ENCODE data around the gene ELL2.
"Not testable (repeated sequence)": the region's sequence is repeated elsewhere in the genome, so short reads cannot be mapped to it uniquely, and the experiment has no call there.

ELL2 gene

DNA sequence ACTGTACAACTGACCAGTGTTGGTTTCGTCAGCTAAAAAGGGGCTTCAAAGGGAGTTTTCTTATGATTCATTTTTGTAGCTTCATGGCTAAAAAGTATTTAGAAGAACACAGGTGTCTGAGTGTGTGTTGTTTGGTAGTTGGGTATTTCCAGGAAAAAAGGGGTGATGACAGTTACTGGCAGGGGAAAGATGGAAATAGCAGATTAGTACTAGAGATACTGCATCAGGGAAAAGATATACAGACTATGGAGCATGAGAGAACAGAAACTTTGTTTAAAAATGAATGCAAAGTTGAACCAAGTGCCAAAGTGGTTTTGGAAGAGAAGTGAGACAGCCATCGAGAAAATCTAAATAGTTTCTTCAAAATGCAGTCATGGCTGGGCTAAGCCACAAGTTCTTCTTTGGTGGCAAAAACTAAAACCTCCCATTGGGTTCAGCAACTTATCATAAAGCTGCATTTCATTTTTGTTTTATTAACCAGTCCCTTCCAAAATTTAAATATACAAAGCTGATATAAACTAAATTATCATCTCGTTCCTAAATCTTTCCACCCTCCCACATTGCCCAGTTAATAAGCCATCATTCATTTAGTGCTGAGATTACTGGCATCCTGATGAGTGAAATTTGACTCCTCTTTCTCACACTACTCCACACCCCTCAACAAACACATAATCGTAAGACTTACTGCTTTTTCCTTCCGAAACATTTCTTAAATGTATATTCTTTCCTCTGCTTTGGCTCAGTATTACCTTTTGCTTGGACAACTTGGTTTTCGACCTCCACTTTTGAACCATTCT, 33.5 kb downstream of the ELL2 start:
- no peak overlapping the region for H3K4me3 ChIP-seq (ENCODE audit: low read depth, low read length)
- TF ChIP-seq, protein P1, sequence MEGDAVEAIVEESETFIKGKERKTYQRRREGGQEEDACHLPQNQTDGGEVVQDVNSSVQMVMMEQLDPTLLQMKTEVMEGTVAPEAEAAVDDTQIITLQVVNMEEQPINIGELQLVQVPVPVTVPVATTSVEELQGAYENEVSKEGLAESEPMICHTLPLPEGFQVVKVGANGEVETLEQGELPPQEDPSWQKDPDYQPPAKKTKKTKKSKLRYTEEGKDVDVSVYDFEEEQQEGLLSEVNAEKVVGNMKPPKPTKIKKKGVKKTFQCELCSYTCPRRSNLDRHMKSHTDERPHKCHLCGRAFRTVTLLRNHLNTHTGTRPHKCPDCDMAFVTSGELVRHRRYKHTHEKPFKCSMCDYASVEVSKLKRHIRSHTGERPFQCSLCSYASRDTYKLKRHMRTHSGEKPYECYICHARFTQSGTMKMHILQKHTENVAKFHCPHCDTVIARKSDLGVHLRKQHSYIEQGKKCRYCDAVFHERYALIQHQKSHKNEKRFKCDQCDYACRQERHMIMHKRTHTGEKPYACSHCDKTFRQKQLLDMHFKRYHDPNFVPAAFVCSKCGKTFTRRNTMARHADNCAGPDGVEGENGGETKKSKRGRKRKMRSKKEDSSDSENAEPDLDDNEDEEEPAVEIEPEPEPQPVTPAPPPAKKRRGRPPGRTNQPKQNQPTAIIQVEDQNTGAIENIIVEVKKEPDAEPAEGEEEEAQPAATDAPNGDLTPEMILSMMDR (IDR thresholded peaks at IDR 0.05; ENCODE audit: control insufficient read depth, extremely low read depth, insufficient read depth), result no peak
- no peak for DNase-seq (ENCODE audit: low read depth)

DNA sequence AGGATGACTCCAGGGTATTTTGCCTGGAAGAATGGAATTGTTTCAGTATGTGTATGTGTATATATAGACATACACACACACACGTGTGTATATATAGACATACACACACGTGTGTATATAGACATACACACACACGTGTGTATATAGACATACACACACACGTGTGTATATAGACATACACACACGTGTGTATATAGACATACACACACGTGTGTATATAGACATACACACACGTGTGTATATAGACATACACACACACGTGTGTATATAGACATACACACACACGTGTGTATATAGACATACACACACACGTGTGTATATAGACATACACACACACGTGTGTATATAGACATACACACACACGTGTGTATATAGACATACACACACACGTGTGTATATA, 34.4 kb downstream of the ELL2 start:
- H3K4me3 ChIP-seq (ENCODE audit: low read depth, low read length), result not testable (repeated sequence)

GRCh38 chr5:95925939-95926338, 35.7 kb downstream of the ELL2 start:
- TF ChIP-seq, protein P1 (IDR thresholded peaks at IDR 0.05; ENCODE audit: control insufficient read depth, extremely low read depth, insufficient read depth), result no peak
- DNase-seq (ENCODE audit: low read depth), result no peak
- no peak overlapping the region for H3K4me3 ChIP-seq (ENCODE audit: low read depth, low read length)

More for the DNA sequence above, 34.4 kb downstream of the ELL2 start:
- not testable (repeated sequence) for DNase-seq (ENCODE audit: low read depth)

- no peak for DNase-seq (ENCODE audit: low read depth)
- H3K4me3 ChIP-seq (ENCODE audit: low read depth, low read length), result no peak overlapping the region
- TF ChIP-seq, protein P1 (IDR thresholded peaks at IDR 0.05; ENCODE audit: control insufficient read depth, extremely low read depth, insufficient read depth), result no peak
Observed at GRCh38 chr5:95925378-95925744, 36.3 kb downstream of the ELL2 start.

DNA sequence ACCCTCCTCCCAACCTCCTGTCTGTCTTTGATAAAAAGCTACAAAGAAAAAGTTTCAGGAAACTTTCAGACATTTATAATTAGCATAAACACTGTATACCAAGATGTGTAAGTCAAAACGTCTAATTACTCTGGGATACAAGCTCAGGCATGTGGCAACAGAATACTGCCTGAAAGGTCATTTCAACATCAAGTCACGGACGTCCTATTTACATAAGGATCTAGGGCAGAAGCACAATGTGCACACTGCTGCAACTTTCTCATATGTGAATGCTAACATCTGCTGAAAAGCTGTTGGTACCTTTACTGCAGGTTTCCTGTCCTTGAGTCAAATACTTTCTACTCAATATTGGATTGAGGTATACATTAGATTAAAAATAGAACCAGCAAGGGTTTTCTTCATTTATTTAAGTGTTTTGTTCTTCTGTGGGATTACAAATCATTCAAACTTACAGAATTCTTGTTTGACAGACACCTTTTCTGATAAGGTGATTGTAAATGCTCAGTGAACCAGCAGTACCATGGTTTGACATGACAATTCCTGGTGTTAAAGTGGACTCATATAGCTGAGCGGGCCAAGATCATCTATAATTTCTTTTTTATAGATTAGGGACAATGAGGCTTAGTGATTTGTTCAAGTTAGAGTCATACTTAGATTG, 36.8 kb downstream of the ELL2 start:
- H3K4me3 ChIP-seq (ENCODE audit: low read depth, low read length), result no peak overlapping the region
- TF ChIP-seq, protein P1 (IDR thresholded peaks at IDR 0.05; ENCODE audit: control insufficient read depth, extremely low read depth, insufficient read depth), result no peak
- peak; percentile 49 for DNase-seq (ENCODE audit: low read depth)

- H3K4me3 ChIP-seq (ENCODE audit: low read depth, low read length), result no peak overlapping the region
- no peak for DNase-seq (ENCODE audit: low read depth)
- TF ChIP-seq, protein P1 (IDR thresholded peaks at IDR 0.05; ENCODE audit: control insufficient read depth, extremely low read depth, insufficient read depth), result no peak
Observed at GRCh38 chr5:95923918-95924544, 37.6 kb downstream of the ELL2 start.

- no peak for DNase-seq (ENCODE audit: low read depth)
- no peak overlapping the region for H3K4me3 ChIP-seq (ENCODE audit: low read depth, low read length)
- TF ChIP-seq, protein P1 (IDR thresholded peaks at IDR 0.05; ENCODE audit: control insufficient read depth, extremely low read depth, insufficient read depth), result no peak
Observed at GRCh38 chr5:95922798-95923197, 38.9 kb downstream of the ELL2 start.

Data from LNCaP clone FGC (cell line).